GM13976 (cell line): ENCODE results near the gene TIMP3.

Experiments used
- DNase-seq: peaks from one replicate; pipeline ENCODE4 v3.0.0; 2012; ENCODE audit warnings: low spot score
- CTCF ChIP-seq: IDR thresholded peaks from 2 replicates; pipeline ENCODE4 v1.5.1; 2012; ENCODE audit warnings: borderline replicate concordance, mild to moderate bottlenecking; ENCODE audit not compliant: insufficient read depth; ENCODE audit errors: extremely low read depth, missing control alignments, control extremely low read depth
- in situ Hi-C: fragments of 300-500 bp; cut with MboI; formaldehyde crosslinking; loops from one replicate; pipeline ENCODE4 v1.12.0; 2022; ENCODE audit warnings: low sequenced_read_pairs, mixed read lengths, inconsistent platforms; ENCODE audit not compliant: unreplicated experiment

TIMP3 gene

GRCh38 chr22:32880893-32881596, 79.5 kb downstream of the TIMP3 start:
- DNase-seq = no peak
- TF ChIP-seq CTCF = no peak
- in situ Hi-C loops = no loop called here

- in situ Hi-C loops = no loop called here
- no peak for DNase-seq
- TF ChIP-seq CTCF = no peak
Measured at GRCh38 chr22:32882360-32882755, 80.9 kb downstream of the TIMP3 start.

- no peak for DNase-seq
- TF ChIP-seq CTCF = no peak
- in situ Hi-C loops = no loop called here
Measured at GRCh38 chr22:32882774-32883530, 81.4 kb downstream of the TIMP3 start.

- in situ Hi-C loops = no loop called here
- DNase-seq = no peak
- TF ChIP-seq CTCF = no peak
Measured at GRCh38 chr22:32887324-32887980, 85.9 kb downstream of the TIMP3 start.

- in situ Hi-C loops = no loop called here
- DNase-seq = no peak
Measured at GRCh38 chr22:32888976-32889375, 87.5 kb downstream of the TIMP3 start.

More at GRCh38 chr22:32888976-32889375, 87.5 kb downstream of the TIMP3 start:
- no peak for TF ChIP-seq CTCF
